GM23338 (cell line): ENCODE measurements around the gene GNAT3. TPM values are rescaled to one million over a fixed set of nuclear protein-coding genes. Genes with fewer than 3 reads are reported as not detected.

ENCODE experiments used
- ATAC-seq: fragments of 200-7000 bp; cut with Tn5 transposase; 3 replicates; pipeline ENCODE4 v1.9.1; 2020
- DNase-seq: peaks from one replicate; pipeline ENCODE4 v3.0.0-alpha.2; 2015; ENCODE audit warnings: low spot score
- H2AFZ ChIP-seq: fragments of 200-600 bp; sonication (generic); 2 replicates; pipeline ENCODE4 v1.8.0; 2016; ENCODE audit warnings: antibody characterized with exemption, mild to moderate bottlenecking, moderate library complexity
- H3F3A ChIP-seq: fragments of 200-600 bp; sonication (generic); replicated peaks from 2 replicates; pipeline ENCODE4 v1.8.0; 2017; ENCODE audit warnings: antibody characterized with exemption, mixed run types, low read depth
- H3K27ac ChIP-seq: fragments of 200-600 bp; sonication (generic); 2 replicates; pipeline ENCODE4 v1.6.1; 2016; ENCODE audit warnings: low read depth
- H3K27me3 ChIP-seq: fragments of 200-600 bp; sonication (generic); 2 replicates; pipeline ENCODE4 v1.8.0; 2016; ENCODE audit warnings: mild to moderate bottlenecking, mixed run types, moderate library complexity; ENCODE audit not compliant: insufficient read depth
- H3K36me3 ChIP-seq: fragments of 200-600 bp; sonication (generic); 2 replicates; pipeline ENCODE4 v1.8.0; 2016; ENCODE audit warnings: mild to moderate bottlenecking; ENCODE audit not compliant: insufficient read depth
- H3K4me1 ChIP-seq: fragments of 200-600 bp; sonication (generic); 2 replicates; pipeline ENCODE4 v1.8.0; 2016; ENCODE audit warnings: mild to moderate bottlenecking, moderate library complexity; ENCODE audit not compliant: insufficient read depth
- H3K4me2 ChIP-seq: fragments of 200-600 bp; sonication (generic); 2 replicates; pipeline ENCODE4 v1.7.1; 2017; ENCODE audit warnings: mixed run types
- H3K4me3 ChIP-seq: fragments of 200-600 bp; sonication (generic); 2 replicates; pipeline ENCODE4 v1.6.1; 2016; ENCODE audit warnings: mixed run types
- H3K79me2 ChIP-seq: fragments of 200-600 bp; sonication (generic); replicated peaks from 2 replicates; pipeline ENCODE4 v1.8.0; 2017; ENCODE audit warnings: mild to moderate bottlenecking; ENCODE audit not compliant: insufficient read depth
- H3K9me2 ChIP-seq: fragments of 200-600 bp; sonication (generic); 2 replicates; pipeline ENCODE4 v1.8.0; 2017; ENCODE audit not compliant: insufficient read depth
- H4K20me1 ChIP-seq: fragments of 200-600 bp; sonication (generic); replicated peaks from 2 replicates; pipeline ENCODE4 v1.8.0; 2017; ENCODE audit warnings: mild to moderate bottlenecking; ENCODE audit not compliant: insufficient read depth
- H3K27ac Mint-ChIP-seq: 2 replicates; pipeline ENCODE4 v1.8.0; 2020; ENCODE audit warnings: inconsistent platforms, mild to moderate bottlenecking, moderate library complexity, mixed read lengths
- H3K27me3 Mint-ChIP-seq: 3 replicates; pipeline ENCODE4 v1.8.0; 2022; ENCODE audit warnings: low read depth, mild to moderate bottlenecking, moderate library complexity, mixed read lengths, inconsistent platforms; ENCODE audit not compliant: insufficient read depth, poor library complexity
- H3K36me3 Mint-ChIP-seq: 3 replicates; pipeline ENCODE4 v1.8.0; 2021; ENCODE audit warnings: low read depth, mild to moderate bottlenecking, inconsistent platforms, moderate library complexity, mixed read lengths
- H3K4me1 Mint-ChIP-seq: 3 replicates; pipeline ENCODE4 v1.8.0; 2020; ENCODE audit warnings: mild to moderate bottlenecking, inconsistent platforms, mixed read lengths
- H3K4me3 Mint-ChIP-seq: 3 replicates; pipeline ENCODE4 v1.8.0; 2021; ENCODE audit warnings: moderate library complexity, mild to moderate bottlenecking, inconsistent platforms, mixed read lengths
- H3K9me3 Mint-ChIP-seq: 3 replicates; pipeline ENCODE4 v1.8.0; 2020; ENCODE audit warnings: moderate library complexity, mild to moderate bottlenecking, inconsistent platforms, mixed read lengths
- CREB1 ChIP-seq: fragments of 250-450 bp; sonication (Bioruptor Pico); IDR thresholded peaks from 2 replicates; pipeline ENCODE4 v1.5.0; 2020; ENCODE audit warnings: low read depth, mild to moderate bottlenecking, moderate library complexity
- EZH2 ChIP-seq: fragments of 200-600 bp; sonication (generic); IDR thresholded peaks from one replicate; pipeline ENCODE4 v1.8.0; 2017; ENCODE audit warnings: antibody characterized with exemption, mild to moderate bottlenecking, low read depth; ENCODE audit not compliant: unreplicated experiment
- EZH2phosphoT487 ChIP-seq: fragments of 200-600 bp; sonication (generic); IDR thresholded peaks from one replicate; pipeline ENCODE4 v1.8.1; 2018; ENCODE audit warnings: antibody characterized with exemption; ENCODE audit not compliant: unreplicated experiment
- JUNB ChIP-seq: IDR thresholded peaks from one replicate; pipeline ENCODE4 v1.6.1; 2016; ENCODE audit warnings: antibody characterized with exemption; ENCODE audit not compliant: unreplicated experiment
- NANOG ChIP-seq: IDR thresholded peaks from 2 replicates; pipeline ENCODE4 v1.6.1; 2016; ENCODE audit warnings: antibody characterized with exemption, borderline replicate concordance
- POLR2AphosphoS5 ChIP-seq: IDR thresholded peaks from 2 replicates; pipeline ENCODE4 v1.6.1; 2016; ENCODE audit warnings: antibody characterized with exemption, low read depth
- STAT1 ChIP-seq: IDR thresholded peaks from one replicate; pipeline ENCODE4 v1.6.1; 2016; ENCODE audit warnings: antibody characterized with exemption; ENCODE audit not compliant: unreplicated experiment
- ZNF114 ChIP-seq: fragments of 250-450 bp; sonication (Bioruptor Pico); IDR thresholded peaks from 2 replicates; pipeline ENCODE4 v1.5.0; 2020; ENCODE audit warnings: mild to moderate bottlenecking, moderate library complexity
- ZNF331 ChIP-seq: fragments of 250-450 bp; sonication (Bioruptor Pico); IDR thresholded peaks from 2 replicates; pipeline ENCODE4 v1.5.0; 2020; ENCODE audit warnings: low read depth, mild to moderate bottlenecking, moderate library complexity
- polyA plus RNA-seq: library from polyadenylated mRNA; unstranded; fragments of >200 nt; fragmentation: Nextera tagmentation; extraction: Ambion mirVana; gene quantifications from 2 replicates; pipeline ENCODE4 v1.2.1, GENCODE V29; 2016
- total RNA-seq: library from RNA; depleted of rRNA; stranded (reverse); fragments of >200 nt; shearing (Covaris generic); gene quantifications from 2 replicates; pipeline ENCODE4 v1.2.3, GENCODE V29; 2014
- TF ChIP-seq, protein P1 (sequence below), 2 experiments: fragments of 200-600 bp in 1 of 2; sonication (generic) in 1 of 2; conservative IDR thresholded peaks; 2 replicates each; pipeline versions ENCODE4 v1.5.1 to v1.6.1; 2016 to 2017; ENCODE audit warnings: antibody characterized with exemption in 2 of 2, low read depth in 2 of 2, mild to moderate bottlenecking in 2 of 2, moderate library complexity in 1 of 2
- TF ChIP-seq, protein P2 (sequence below): IDR thresholded peaks from 2 replicates; pipeline ENCODE4 v1.6.1; 2016; ENCODE audit warnings: antibody characterized with exemption
- TF ChIP-seq, protein P3 (sequence below): IDR thresholded peaks from one replicate; pipeline ENCODE4 v1.6.1; 2018; ENCODE audit warnings: antibody characterized with exemption; ENCODE audit not compliant: unreplicated experiment

GNAT3 gene
- total and polyA plus RNA-seq, 2 experiments from 2014 or later = not detected

DNA sequence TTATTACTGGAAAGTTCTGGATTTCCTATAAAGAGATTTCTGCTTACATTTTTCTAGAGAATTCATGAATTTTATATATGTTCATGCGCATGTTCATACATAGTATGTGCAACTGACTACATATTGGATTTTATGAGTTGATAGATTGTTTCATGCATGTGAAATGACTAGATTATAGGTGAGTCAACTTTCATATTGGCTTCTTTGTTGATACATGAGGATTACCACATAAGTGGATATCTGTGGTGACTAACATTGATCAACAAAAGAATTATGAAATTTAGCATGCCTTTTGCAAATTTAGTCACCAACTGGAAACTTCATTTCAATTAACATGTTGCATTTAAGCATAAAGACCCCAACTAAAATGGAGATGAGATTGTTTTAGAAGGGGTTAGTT, 99.0 kb downstream of the GNAT3 start:
- no peak overlapping the region for H3K27ac Mint-ChIP-seq
- ATAC-seq (no peak), DNase-seq (no peak)
- Histone ChIP-seq H3K4me3 (no peak overlapping the region), H3F3A (no peaks in the 10 kb centered on the region), H3K27me3 (no peaks in the 10 kb centered on the region), H3K27ac (no peak overlapping the region), H3K4me2 (no peak overlapping the region), H3K9me2 (no peaks in the 10 kb centered on the region), H2AFZ (no peak overlapping the region), H4K20me1 (no peaks in the 10 kb centered on the region), H3K79me2 (no peaks in the 10 kb centered on the region), H3K4me1 (peaks cover 8% of the 10 kb centered on the region; the same call in 1 of the 2 replicates), H3K36me3 (no peaks in the 10 kb centered on the region)
- no peaks in the 10 kb centered on the region for H3K27me3 Mint-ChIP-seq
- TF ChIP-seq JUNB (no peak), EZH2 (no peak)
- H3K4me1 Mint-ChIP-seq = peaks cover 5% of the 10 kb centered on the region
- H3K9me3 Mint-ChIP-seq = no peaks in the 10 kb centered on the region
- no peaks in the 10 kb centered on the region for H3K36me3 Mint-ChIP-seq
- H3K4me3 Mint-ChIP-seq = no peak overlapping the region

DNA sequence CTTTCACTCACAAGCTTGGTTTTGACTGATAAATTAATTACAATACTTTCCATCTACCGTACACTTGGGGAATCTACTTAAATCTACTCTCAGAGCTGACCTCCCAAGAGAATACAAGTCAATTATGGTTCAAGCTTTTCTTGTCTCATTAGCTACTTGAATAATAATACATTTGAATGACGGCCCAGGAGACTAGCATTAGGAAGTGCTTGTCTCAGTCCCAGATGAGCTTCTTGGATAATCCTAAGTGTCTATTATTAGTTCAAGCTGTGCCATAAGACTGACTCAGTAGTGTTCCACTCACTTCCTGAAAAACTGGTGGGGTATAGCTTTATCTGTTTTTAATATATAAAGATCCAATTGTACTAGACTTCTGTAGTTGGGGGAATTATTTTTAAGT, 100.2 kb downstream of the GNAT3 start:
- H3K36me3 Mint-ChIP-seq = no peaks in the 10 kb centered on the region
- no peak overlapping the region for H3K27ac Mint-ChIP-seq
- Histone ChIP-seq H3K4me3 (no peak overlapping the region), H4K20me1 (no peaks in the 10 kb centered on the region), H2AFZ (no peak overlapping the region), H3K79me2 (no peaks in the 10 kb centered on the region), H3K36me3 (no peaks in the 10 kb centered on the region), H3K9me2 (no peaks in the 10 kb centered on the region), H3K27ac (no peak overlapping the region), H3F3A (no peaks in the 10 kb centered on the region), H3K4me1 (peaks cover 8% of the 10 kb centered on the region; the same call in 1 of the 2 replicates), H3K4me2 (no peak overlapping the region), H3K27me3 (no peaks in the 10 kb centered on the region)
- TF ChIP-seq EZH2phosphoT487 (no peak), POLR2AphosphoS5 (no peak), ZNF114 (CRISPR knock-in tag) (no peak), NANOG (no peak), STAT1 (no peak), EZH2 (no peak), CREB1 (no peak), JUNB (no peak), ZNF331 (no peak)
- TF ChIP-seq, protein P1, sequence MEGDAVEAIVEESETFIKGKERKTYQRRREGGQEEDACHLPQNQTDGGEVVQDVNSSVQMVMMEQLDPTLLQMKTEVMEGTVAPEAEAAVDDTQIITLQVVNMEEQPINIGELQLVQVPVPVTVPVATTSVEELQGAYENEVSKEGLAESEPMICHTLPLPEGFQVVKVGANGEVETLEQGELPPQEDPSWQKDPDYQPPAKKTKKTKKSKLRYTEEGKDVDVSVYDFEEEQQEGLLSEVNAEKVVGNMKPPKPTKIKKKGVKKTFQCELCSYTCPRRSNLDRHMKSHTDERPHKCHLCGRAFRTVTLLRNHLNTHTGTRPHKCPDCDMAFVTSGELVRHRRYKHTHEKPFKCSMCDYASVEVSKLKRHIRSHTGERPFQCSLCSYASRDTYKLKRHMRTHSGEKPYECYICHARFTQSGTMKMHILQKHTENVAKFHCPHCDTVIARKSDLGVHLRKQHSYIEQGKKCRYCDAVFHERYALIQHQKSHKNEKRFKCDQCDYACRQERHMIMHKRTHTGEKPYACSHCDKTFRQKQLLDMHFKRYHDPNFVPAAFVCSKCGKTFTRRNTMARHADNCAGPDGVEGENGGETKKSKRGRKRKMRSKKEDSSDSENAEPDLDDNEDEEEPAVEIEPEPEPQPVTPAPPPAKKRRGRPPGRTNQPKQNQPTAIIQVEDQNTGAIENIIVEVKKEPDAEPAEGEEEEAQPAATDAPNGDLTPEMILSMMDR (conservative IDR thresholded peaks at IDR 0.05; ENCODE audit: low read depth in 2 of 2) = no peak
- TF ChIP-seq, protein P2, sequence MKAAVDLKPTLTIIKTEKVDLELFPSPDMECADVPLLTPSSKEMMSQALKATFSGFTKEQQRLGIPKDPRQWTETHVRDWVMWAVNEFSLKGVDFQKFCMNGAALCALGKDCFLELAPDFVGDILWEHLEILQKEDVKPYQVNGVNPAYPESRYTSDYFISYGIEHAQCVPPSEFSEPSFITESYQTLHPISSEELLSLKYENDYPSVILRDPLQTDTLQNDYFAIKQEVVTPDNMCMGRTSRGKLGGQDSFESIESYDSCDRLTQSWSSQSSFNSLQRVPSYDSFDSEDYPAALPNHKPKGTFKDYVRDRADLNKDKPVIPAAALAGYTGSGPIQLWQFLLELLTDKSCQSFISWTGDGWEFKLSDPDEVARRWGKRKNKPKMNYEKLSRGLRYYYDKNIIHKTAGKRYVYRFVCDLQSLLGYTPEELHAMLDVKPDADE = no peak
- TF ChIP-seq, protein P3, sequence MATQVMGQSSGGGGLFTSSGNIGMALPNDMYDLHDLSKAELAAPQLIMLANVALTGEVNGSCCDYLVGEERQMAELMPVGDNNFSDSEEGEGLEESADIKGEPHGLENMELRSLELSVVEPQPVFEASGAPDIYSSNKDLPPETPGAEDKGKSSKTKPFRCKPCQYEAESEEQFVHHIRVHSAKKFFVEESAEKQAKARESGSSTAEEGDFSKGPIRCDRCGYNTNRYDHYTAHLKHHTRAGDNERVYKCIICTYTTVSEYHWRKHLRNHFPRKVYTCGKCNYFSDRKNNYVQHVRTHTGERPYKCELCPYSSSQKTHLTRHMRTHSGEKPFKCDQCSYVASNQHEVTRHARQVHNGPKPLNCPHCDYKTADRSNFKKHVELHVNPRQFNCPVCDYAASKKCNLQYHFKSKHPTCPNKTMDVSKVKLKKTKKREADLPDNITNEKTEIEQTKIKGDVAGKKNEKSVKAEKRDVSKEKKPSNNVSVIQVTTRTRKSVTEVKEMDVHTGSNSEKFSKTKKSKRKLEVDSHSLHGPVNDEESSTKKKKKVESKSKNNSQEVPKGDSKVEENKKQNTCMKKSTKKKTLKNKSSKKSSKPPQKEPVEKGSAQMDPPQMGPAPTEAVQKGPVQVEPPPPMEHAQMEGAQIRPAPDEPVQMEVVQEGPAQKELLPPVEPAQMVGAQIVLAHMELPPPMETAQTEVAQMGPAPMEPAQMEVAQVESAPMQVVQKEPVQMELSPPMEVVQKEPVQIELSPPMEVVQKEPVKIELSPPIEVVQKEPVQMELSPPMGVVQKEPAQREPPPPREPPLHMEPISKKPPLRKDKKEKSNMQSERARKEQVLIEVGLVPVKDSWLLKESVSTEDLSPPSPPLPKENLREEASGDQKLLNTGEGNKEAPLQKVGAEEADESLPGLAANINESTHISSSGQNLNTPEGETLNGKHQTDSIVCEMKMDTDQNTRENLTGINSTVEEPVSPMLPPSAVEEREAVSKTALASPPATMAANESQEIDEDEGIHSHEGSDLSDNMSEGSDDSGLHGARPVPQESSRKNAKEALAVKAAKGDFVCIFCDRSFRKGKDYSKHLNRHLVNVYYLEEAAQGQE = no peak
- no peaks in the 10 kb centered on the region for H3K27me3 Mint-ChIP-seq
- no peak overlapping the region for H3K4me3 Mint-ChIP-seq
- DNase-seq = no peak
- peaks cover 8% of the 10 kb centered on the region; the same call in 2 of the 3 replicates for H3K9me3 Mint-ChIP-seq
- H3K4me1 Mint-ChIP-seq = peaks cover 5% of the 10 kb centered on the region
- ATAC-seq = no peak
